K562 (cell line): ENCODE data around the gene PRKACA. TPM values are rescaled to one million over a fixed set of nuclear protein-coding genes. Genes with fewer than 3 reads are reported as not detected.

Experiments
- ARNT ChIP-seq, 2 experiments: fragments of 450-650 bp; IDR thresholded peaks; 2 replicates each; pipeline ENCODE4 v1.6.1; 2016; ENCODE audit warnings: mild to moderate bottlenecking in 1 of 2
- CREB1 ChIP-seq, 2 experiments: sonication (generic) in 1 of 2; formaldehyde crosslinking in 1 of 2; IDR thresholded peaks; 2 replicates each; pipeline versions ENCODE4 v1.6.1 to v1.8.0; 2012 to 2022; ENCODE audit warnings: inconsistent platforms in 1 of 2, mild to moderate bottlenecking in 1 of 2, missing genetic modification reagents in 1 of 2, moderate library complexity in 1 of 2
- CTBP1 ChIP-seq: fragments of 450-650 bp; IDR thresholded peaks from 2 replicates; pipeline ENCODE4 v1.6.1; 2016; ENCODE audit warnings: borderline replicate concordance
- ELF2 ChIP-seq: fragments of 250-450 bp; sonication (Bioruptor Pico); IDR thresholded peaks from 2 replicates; pipeline ENCODE4 v1.5.0; 2021; ENCODE audit warnings: mild to moderate bottlenecking
- GTF2E2 ChIP-seq: fragments of 200-800 bp; sonication (Bioruptor generic); IDR thresholded peaks from 2 replicates; pipeline ENCODE4 v1.6.1; 2016; ENCODE audit warnings: missing genetic modification characterization, missing compliant biosample characterization
- HCFC1 ChIP-seq: IDR thresholded peaks from 2 replicates; pipeline ENCODE4 v1.6.1; 2012; ENCODE audit warnings: low read depth, low read length, improper control_type of control experiment
- MAFF ChIP-seq: IDR thresholded peaks from 2 replicates; pipeline ENCODE4 v1.6.1; 2012; ENCODE audit warnings: low read length, improper control_type of control experiment
- MAFG ChIP-seq: fragments of 450-650 bp; conservative IDR thresholded peaks from 2 replicates; pipeline ENCODE4 v1.6.1; 2016; ENCODE audit warnings: missing genetic modification characterization, missing compliant biosample characterization
- PCBP1 ChIP-seq: fragments of 200-400 bp; formaldehyde crosslinking; IDR thresholded peaks from 2 replicates; pipeline ENCODE4 v1.6.1; 2018; ENCODE audit warnings: mild to moderate bottlenecking, low read depth, low read length; ENCODE audit not compliant: poor library complexity, severe bottlenecking
- PTBP1 ChIP-seq: fragments of 200-400 bp; formaldehyde crosslinking; IDR thresholded peaks from 2 replicates; pipeline ENCODE4 v1.6.1; 2017; ENCODE audit warnings: low read depth, low read length
- RAD21 ChIP-seq, 2 experiments: fragments of 250-450 bp in 1 of 2; fragments of 450-650 bp in 1 of 2; sonication (Bioruptor Pico) in 1 of 2; formaldehyde crosslinking in 1 of 2; IDR thresholded peaks in 1 of 2; conservative IDR thresholded peaks in 1 of 2; 2 replicates each; pipeline versions ENCODE4 v1.4.0 to v1.8.0; 2020 to 2022; ENCODE audit warnings: mild to moderate bottlenecking in 2 of 2, moderate library complexity in 1 of 2
- SMARCE1 ChIP-seq: fragments of 450-650 bp; IDR thresholded peaks from 2 replicates; pipeline ENCODE4 v1.7.1; 2016; ENCODE audit warnings: mild to moderate bottlenecking
- TCF7 ChIP-seq: sonication (generic); IDR thresholded peaks from 2 replicates; pipeline ENCODE4 v1.6.1; 2016; ENCODE audit warnings: antibody characterized with exemption, borderline replicate concordance
- U2AF1 ChIP-seq: fragments of 200-400 bp; formaldehyde crosslinking; optimal IDR thresholded peaks from 2 replicates; pipeline ENCODE3; 2017; ENCODE audit warnings: mild to moderate bottlenecking, low read depth, low read length, moderate library complexity
- ZBTB40 ChIP-seq, 2 experiments: fragments of 450-650 bp in 1 of 2; sonication (generic) in 1 of 2; formaldehyde crosslinking in 1 of 2; IDR thresholded peaks; 2 replicates each; pipeline versions ENCODE4 v1.7.1 to v1.9.0; 2016 to 2022; ENCODE audit warnings: inconsistent platforms in 1 of 2, mild to moderate bottlenecking in 1 of 2, missing genetic modification reagents in 1 of 2
- ZBTB7A ChIP-seq: IDR thresholded peaks from 2 replicates; pipeline ENCODE4 v1.6.1; 2011; ENCODE audit warnings: low read depth, mild to moderate bottlenecking, low read length, moderate library complexity, borderline replicate concordance; ENCODE audit not compliant: control insufficient read depth
- ZNF444 ChIP-seq: fragments of 250-450 bp; sonication (Bioruptor Pico); IDR thresholded peaks from 2 replicates; pipeline ENCODE4 v1.4.0; 2020; ENCODE audit warnings: mild to moderate bottlenecking, moderate library complexity
- polyA plus RNA-seq, 8 experiments: library from polyadenylated mRNA; depleted of rRNA in 4 of 8; stranded (reverse) in 5 of 8; unstranded in 3 of 8; fragments of >200 nt; fragmentation: Nextera tagmentation in 2 of 8; fragmentation: Illumina TruSeq in 1 of 8; extraction: Ambion mirVana in 2 of 8; extraction: Trizol in 1 of 8; gene quantifications; 2 replicates each; pipeline versions ENCODE4 v1.2.1 to v1.2.3, GENCODE V29; 2011 to 2014; ENCODE audit warnings: inconsistent platforms in 1 of 8, missing spikeins in 1 of 8
- total RNA-seq, 7 experiments: library from RNA; depleted of rRNA in 6 of 7; stranded (reverse); fragments of >200 nt in 6 of 7; fragmentation: Illumina TruSeq in 2 of 7; extraction: Trizol in 2 of 7; gene quantifications; 2 replicates each; pipeline versions ENCODE4 v1.2.1 to v1.2.3, GENCODE V29; 2011 to 2021; ENCODE audit warnings: low replicate concordance in 1 of 7
- TF ChIP-seq, protein P1 (sequence below): fragments of 450-650 bp; IDR thresholded peaks from one replicate; pipeline ENCODE4 v1.6.1; 2018; ENCODE audit warnings: mild to moderate bottlenecking, moderate library complexity; ENCODE audit not compliant: partially characterized antibody

The PRKACA gene
- total and polyA plus RNA-seq, 9 of the 15 experiments (the other 6 are each of a cell fraction or from before 2014, with no cell fraction given) = 1.2 to 63.1 (median 13.0) TPM

- TF ChIP-seq ZBTB40 (IDR thresholded peaks at IDR 0.05) = 0 out of 2 replicates have a peak, but pooled peaks have one; percentile 5
- no peak for TF ChIP-seq ZBTB40 (CRISPR knock-in tag; IDR thresholded peaks at IDR 0.05)
- TF ChIP-seq MAFG (tag) = no peak
- no peak for TF ChIP-seq MAFF
- no peak for TF ChIP-seq GTF2E2 (tag)
- TF ChIP-seq CREB1 (IDR thresholded peaks at IDR 0.05) = no peak; the same call in 1 of the 2 replicates
- no peak for TF ChIP-seq CREB1 (CRISPR knock-in tag; IDR thresholded peaks at IDR 0.05)
- TF ChIP-seq PCBP1 = peak; percentile 14
- peak; percentile 28; the same call in 1 of the 2 replicates for TF ChIP-seq ELF2 (CRISPR knock-in tag)
- TF ChIP-seq, protein P1, sequence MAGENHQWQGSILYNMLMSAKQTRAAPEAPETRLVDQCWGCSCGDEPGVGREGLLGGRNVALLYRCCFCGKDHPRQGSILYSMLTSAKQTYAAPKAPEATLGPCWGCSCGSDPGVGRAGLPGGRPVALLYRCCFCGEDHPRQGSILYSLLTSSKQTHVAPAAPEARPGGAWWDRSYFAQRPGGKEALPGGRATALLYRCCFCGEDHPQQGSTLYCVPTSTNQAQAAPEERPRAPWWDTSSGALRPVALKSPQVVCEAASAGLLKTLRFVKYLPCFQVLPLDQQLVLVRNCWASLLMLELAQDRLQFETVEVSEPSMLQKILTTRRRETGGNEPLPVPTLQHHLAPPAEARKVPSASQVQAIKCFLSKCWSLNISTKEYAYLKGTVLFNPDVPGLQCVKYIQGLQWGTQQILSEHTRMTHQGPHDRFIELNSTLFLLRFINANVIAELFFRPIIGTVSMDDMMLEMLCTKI = no peak
- TF ChIP-seq TCF7 = no peak
- no peak for TF ChIP-seq ARNT (IDR thresholded peaks at IDR 0.05)
- peak; percentile 97 for TF ChIP-seq CTBP1
- peak; percentile 76; the same call in 1 of the 2 replicates for TF ChIP-seq ZBTB7A
- TF ChIP-seq PTBP1 = no peak
- no peak for TF ChIP-seq ZNF444 (CRISPR knock-in tag)
- peak in 1 of 2 experiments; percentile 65; a peak in 3 of 4 replicates for TF ChIP-seq RAD21 (CRISPR knock-in tag; conservative IDR thresholded peaks at IDR 0.05 in 1 of 2, IDR thresholded peaks at IDR 0.05 in 1 of 2)
- TF ChIP-seq SMARCE1 = no peak
- TF ChIP-seq U2AF1 = no peak
- no peak for TF ChIP-seq HCFC1
Observed at GRCh38 chr19:14073261-14073924, 44.2 kb downstream of the PRKACA start (continued).
